ENCODE results near the gene ZNF837.

Gene ZNF837

DNA sequence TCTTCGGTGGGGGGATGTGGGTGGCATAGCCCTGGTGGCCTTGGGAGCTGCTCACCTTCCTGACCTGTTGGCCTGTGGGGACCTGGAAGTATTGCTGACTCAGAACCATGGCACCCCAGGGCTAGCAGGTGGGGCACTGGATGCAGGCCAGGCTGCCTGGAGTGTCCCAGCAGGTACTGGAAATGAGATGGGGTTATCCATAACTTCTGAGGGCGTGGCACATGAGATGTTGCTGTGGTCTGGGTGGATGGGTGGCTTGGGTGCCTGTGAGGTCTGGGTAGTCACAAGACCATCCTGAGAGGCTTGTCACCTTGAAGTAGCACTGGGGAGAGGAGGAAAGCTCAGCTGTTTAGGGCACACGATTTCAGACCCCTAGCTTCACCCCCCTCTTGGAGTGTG is 14.0 kb upstream of the ZNF837 start:
- peaks cover 55% of the 10 kb centered on the region for H3K36me3 ChIP-seq (ENCODE audit: insufficient read depth, low read depth, low read length)
- H3K4me3 ChIP-seq (ENCODE audit: low read length), result no peak overlapping the region
- no peaks in the 10 kb centered on the region for H3K9me3 ChIP-seq (ENCODE audit: insufficient read depth, low read depth, low read length)
- peaks cover 2% of the 10 kb centered on the region; the same call in 1 of the 2 replicates for H3K4me1 ChIP-seq (ENCODE audit: insufficient read depth, low read length)
- no peak overlapping the region for H3K9ac ChIP-seq (ENCODE audit: low read depth, low read length)
- peaks cover 31% of the 10 kb centered on the region for H3K27me3 ChIP-seq (ENCODE audit: insufficient read depth, low read length)
- no peak overlapping the region for H3K27ac ChIP-seq (ENCODE audit: low read length)

DNA sequence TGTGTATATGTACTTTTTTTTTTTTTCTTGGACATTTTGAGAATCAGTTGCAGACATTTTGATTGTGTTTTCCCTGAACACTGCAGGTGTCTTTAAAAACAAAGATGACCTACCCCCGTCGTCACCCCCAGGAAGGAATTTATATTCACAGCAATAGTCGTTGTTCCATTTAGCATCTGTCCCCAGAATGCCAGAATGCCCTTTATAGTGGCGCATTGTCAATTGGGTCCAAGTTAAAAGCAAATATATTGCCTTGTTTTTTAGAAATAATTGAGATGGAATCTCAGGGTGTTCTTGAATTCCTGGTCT is 12.8 kb upstream of the ZNF837 start:
- Histone ChIP-seq H3K9me3 (ENCODE audit: insufficient read depth, low read depth, low read length) (no peaks in the 10 kb centered on the region), H3K27ac (ENCODE audit: low read length) (no peak overlapping the region), H3K27me3 (ENCODE audit: insufficient read depth, low read length) (peaks cover 27% of the 10 kb centered on the region), H3K36me3 (ENCODE audit: insufficient read depth, low read depth, low read length) (peaks cover 64% of the 10 kb centered on the region), H3K4me1 (ENCODE audit: insufficient read depth, low read length) (peaks cover 2% of the 10 kb centered on the region; the same call in 1 of the 2 replicates), H3K4me3 (ENCODE audit: low read length) (no peak overlapping the region), H3K9ac (ENCODE audit: low read depth, low read length) (no peak overlapping the region)

DNA sequence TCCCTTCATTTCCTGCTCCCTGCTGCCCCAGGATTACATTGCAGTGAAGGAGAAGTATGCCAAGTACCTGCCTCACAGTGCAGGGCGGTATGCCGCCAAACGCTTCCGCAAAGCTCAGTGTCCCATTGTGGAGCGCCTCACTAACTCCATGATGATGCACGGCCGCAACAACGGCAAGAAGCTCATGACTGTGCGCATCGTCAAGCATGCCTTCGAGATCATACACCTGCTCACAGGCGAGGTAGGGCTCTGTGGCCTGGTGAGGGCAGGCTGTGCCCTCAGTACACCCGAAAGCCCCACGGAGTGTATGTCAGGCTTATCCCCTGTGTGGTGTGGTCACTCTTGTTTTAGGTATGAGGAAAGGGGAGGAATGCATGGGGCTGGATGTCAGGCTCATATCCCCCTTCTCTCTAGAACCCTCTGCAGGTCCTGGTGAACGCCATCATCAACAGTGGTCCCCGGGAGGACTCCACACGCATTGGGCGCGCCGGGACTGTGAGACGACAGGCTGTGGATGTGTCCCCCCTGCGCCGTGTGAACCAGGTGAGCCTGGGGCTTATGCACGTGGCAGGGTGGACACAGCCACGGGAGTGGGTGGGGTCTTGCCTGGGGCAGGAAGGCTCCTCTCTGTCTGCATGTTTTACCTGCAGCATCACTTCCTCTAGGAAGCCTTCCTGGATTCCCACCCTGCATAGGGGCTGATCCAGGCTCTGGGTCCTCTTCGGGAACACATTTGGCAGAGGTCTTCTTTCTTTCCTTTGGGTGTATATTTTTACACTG is 12.3 kb upstream of the ZNF837 start:
- no peaks in the 10 kb centered on the region for H3K9me3 ChIP-seq (ENCODE audit: insufficient read depth, low read depth, low read length)
- peaks cover 69% of the 10 kb centered on the region for H3K36me3 ChIP-seq (ENCODE audit: insufficient read depth, low read depth, low read length)
- no peak overlapping the region for H3K27ac ChIP-seq (ENCODE audit: low read length)
- peaks cover 2% of the 10 kb centered on the region; the same call in 1 of the 2 replicates for H3K4me1 ChIP-seq (ENCODE audit: insufficient read depth, low read length)
- peaks cover 24% of the 10 kb centered on the region for H3K27me3 ChIP-seq (ENCODE audit: insufficient read depth, low read length)
- no peak overlapping the region for H3K9ac ChIP-seq (ENCODE audit: low read depth, low read length)
- no peak overlapping the region for H3K4me3 ChIP-seq (ENCODE audit: low read length)

DNA sequence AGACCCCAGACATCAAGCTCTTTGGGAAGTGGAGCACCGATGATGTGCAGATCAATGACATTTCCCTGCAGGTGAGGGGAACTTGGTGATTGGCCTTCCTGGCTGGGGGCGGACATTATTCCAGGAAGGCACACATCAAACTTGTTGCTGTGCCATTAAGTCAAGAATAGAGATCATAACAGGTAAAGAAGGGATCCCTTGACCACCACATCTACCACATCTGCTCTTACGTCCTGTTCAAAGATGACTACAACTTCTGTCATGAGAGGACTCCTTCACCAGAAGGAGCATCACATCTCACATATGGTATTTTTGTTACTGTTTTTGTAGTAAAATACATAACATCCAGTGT is 7.3 kb upstream of the ZNF837 start:
- Histone ChIP-seq H3K27me3 (ENCODE audit: insufficient read depth, low read length) (no peaks in the 10 kb centered on the region), H3K9me3 (ENCODE audit: insufficient read depth, low read depth, low read length) (no peaks in the 10 kb centered on the region), H3K27ac (ENCODE audit: low read length) (no peak overlapping the region), H3K4me3 (ENCODE audit: low read length) (peak overlapping the region; percentile 100), H3K9ac (ENCODE audit: low read depth, low read length) (peak overlapping the region; percentile 95; the same call in 1 of the 2 replicates), H3K36me3 (ENCODE audit: insufficient read depth, low read depth, low read length) (peaks cover 55% of the 10 kb centered on the region), H3K4me1 (ENCODE audit: insufficient read depth, low read length) (peaks cover 6% of the 10 kb centered on the region; the same call in 1 of the 2 replicates)

DNA sequence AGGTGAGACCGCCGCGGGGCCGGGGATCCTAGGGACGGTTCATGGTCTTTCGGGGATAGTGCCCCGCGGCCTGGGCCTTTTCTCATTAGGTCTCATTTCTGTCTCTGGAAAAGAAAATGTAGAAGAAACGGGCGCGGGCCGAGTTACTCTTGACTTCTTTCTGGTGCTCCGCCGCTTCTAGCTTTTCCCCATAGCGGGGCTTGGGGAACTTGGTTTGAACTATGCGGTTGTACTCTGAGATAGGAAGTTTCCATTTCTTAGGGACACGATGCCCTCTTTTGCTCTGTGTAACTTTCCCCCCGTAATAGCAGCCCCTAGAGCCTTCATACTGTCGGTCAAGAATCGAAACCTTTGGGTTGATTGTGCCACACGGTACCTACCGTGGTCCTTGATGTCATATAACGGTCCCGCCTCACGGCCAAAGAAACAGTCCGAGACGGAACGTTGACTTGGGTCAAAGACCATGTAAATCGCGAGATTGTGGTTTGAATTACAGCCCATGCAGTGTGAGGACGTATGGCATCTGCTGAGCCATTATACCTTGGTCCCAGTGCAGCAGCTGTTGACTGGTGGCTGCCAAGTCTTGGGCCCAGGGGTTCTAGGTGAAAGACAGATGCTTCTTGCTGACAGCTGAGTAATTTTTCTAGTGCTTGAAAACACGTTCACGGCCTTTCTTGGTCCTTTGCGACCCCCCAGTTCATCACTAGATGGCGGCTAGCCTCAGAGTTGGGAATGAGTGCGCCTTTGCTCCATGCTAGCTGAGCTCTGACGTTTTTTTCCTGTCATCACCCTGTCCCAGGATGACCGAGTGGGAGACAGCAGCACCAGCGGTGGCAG is 6.7 kb upstream of the ZNF837 start:
- peaks cover 6% of the 10 kb centered on the region; the same call in 1 of the 2 replicates for H3K4me1 ChIP-seq (ENCODE audit: insufficient read depth, low read length)
- H3K36me3 ChIP-seq (ENCODE audit: insufficient read depth, low read depth, low read length), result peaks cover 49% of the 10 kb centered on the region
- no peaks in the 10 kb centered on the region for H3K9me3 ChIP-seq (ENCODE audit: insufficient read depth, low read depth, low read length)
- peak overlapping the region; percentile 95 for H3K9ac ChIP-seq (ENCODE audit: low read depth, low read length)
- H3K4me3 ChIP-seq (ENCODE audit: low read length), result peak overlapping the region; percentile 100
- peak overlapping the region; percentile 69 for H3K27ac ChIP-seq (ENCODE audit: low read length)
- H3K27me3 ChIP-seq (ENCODE audit: insufficient read depth, low read length), result no peaks in the 10 kb centered on the region

DNA sequence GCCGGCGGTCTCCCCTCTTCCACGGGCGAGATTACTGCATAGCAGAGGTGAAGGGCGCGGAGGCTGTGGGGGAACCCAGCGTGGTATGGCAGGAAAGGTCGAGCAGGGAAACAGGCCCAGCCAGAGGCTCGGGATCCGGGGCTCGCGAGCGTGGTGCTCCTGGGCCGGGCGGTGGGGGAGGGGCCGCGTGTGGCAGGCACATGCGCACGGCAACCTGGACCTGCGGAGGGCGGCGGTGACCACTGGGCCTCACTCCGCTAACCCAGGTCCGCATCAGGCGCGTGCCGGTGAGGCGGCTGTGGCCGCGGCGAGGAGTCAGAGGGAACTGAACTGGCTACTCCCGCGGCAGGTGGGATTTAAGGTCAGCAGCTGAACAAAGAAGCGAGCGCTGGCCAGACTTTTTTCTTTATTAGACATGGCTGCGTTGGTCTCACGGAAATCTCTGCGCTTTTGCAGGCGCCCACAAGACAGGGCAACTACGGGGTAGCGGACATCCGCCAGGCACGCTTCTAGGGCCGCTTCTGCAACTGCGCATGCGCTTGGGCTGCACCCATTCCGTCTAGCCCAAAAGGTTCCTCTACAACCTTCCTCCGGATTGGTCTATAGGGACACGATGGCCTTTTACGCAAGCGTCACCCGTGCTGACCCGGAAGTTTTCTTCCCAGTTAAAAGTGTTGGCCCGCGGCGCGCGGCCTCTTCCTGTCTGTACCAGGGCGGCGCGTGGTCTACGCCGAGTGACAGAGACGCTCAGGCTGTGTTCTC is 5.9 kb upstream of the ZNF837 start, which contains the start of gene RPS5:
Gene RPS5, plus strand, starts transcription at position 694 of the 762 bp plus-strand sequence. CDS start 869 bp downstream, outside the sequence.
- no peaks in the 10 kb centered on the region for H3K9me3 ChIP-seq (ENCODE audit: insufficient read depth, low read depth, low read length)
- H3K27ac ChIP-seq (ENCODE audit: low read length), result peak within 1 kb of the TSS; percentile 84
- H3K27me3 ChIP-seq (ENCODE audit: insufficient read depth, low read length), result no peaks in the 10 kb centered on the region
- peak within 1 kb of the TSS; percentile 100 for H3K4me3 ChIP-seq (ENCODE audit: low read length)
- peaks cover 41% of the 10 kb centered on the region for H3K36me3 ChIP-seq (ENCODE audit: insufficient read depth, low read depth, low read length)
- H3K9ac ChIP-seq (ENCODE audit: low read depth, low read length), result peak within 1 kb of the TSS; percentile 95
- peaks cover 6% of the 10 kb centered on the region; the same call in 1 of the 2 replicates for H3K4me1 ChIP-seq (ENCODE audit: insufficient read depth, low read length)

DNA sequence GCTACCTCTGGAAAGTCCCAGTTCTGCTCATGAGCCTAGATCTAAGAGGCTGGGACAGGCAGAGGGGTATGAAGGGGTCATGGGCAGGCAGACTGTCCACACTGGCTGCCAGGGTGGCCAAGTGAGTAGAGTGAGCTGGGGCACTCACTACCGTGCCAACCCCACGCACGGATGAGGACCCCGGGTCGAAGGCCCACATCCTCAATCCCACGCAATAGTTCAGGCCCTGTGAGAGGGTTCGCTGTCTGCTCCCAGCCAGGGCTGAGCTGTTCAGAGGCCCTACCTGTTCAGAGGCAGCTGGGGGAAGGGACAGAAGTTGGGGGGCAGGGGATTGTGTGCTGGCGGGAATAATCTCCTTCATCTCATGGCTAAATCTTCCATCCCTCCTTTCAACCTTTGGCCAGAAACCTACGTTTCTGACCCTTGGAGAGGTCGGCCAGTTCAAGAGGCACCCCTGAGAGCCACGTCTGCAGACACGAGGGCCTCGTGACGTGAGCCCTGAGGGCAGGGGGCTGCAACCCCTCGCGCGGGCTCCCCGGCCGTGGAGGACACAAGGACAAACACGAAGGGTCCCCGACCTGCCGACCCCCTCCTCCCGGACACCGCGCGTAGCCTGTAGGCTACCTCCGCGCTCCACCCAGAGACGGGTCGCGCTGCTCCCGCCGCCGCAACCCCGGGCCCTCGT is 5.2 kb upstream of the ZNF837 start:
- Histone ChIP-seq H3K9me3 (ENCODE audit: insufficient read depth, low read depth, low read length) (no peaks in the 10 kb centered on the region), H3K27me3 (ENCODE audit: insufficient read depth, low read length) (no peaks in the 10 kb centered on the region), H3K36me3 (ENCODE audit: insufficient read depth, low read depth, low read length) (peaks cover 34% of the 10 kb centered on the region), H3K9ac (ENCODE audit: low read depth, low read length) (peak overlapping the region; percentile 95), H3K4me3 (ENCODE audit: low read length) (peak overlapping the region; percentile 100), H3K27ac (ENCODE audit: low read length) (peak overlapping the region; percentile 84), H3K4me1 (ENCODE audit: insufficient read depth, low read length) (peaks cover 6% of the 10 kb centered on the region; the same call in 1 of the 2 replicates)

DNA sequence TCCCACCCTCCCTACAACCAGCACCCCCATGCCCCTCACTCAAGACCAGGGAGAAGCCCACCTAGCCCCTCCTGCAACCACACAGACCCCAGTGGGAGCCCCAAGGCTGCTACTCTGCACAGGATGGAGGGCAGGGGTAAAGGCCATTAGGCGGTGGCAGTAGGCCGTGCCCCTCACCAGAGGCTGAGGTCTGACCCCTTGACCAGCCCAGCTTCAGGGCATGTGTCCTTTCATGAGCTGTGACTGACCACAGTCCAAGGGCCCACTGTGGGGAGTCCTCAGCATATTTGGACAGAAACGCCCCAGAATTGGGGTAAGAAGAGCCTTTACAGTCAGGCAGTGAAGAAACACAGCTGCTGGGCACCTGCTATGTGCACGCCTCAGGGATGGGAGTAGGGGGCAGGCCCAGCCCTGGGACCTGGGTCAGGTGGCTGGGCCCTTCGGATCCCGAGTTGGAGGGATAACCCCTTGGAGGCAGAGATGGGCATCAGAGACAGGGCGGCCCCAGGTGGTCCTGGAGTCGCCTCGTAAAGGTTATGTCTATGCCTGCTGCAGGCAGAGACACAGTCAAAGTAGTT is 4.6 kb upstream of the ZNF837 start:
- H3K4me3 ChIP-seq (ENCODE audit: low read length), result peak overlapping the region; percentile 100
- H3K27ac ChIP-seq (ENCODE audit: low read length), result no peak overlapping the region
- peaks cover 28% of the 10 kb centered on the region for H3K36me3 ChIP-seq (ENCODE audit: insufficient read depth, low read depth, low read length)
- H3K27me3 ChIP-seq (ENCODE audit: insufficient read depth, low read length), result no peaks in the 10 kb centered on the region
- no peaks in the 10 kb centered on the region for H3K9me3 ChIP-seq (ENCODE audit: insufficient read depth, low read depth, low read length)
- H3K4me1 ChIP-seq (ENCODE audit: insufficient read depth, low read length), result peaks cover 6% of the 10 kb centered on the region; the same call in 1 of the 2 replicates
- H3K9ac ChIP-seq (ENCODE audit: low read depth, low read length), result peak overlapping the region; percentile 95; the same call in 1 of the 2 replicates

DNA sequence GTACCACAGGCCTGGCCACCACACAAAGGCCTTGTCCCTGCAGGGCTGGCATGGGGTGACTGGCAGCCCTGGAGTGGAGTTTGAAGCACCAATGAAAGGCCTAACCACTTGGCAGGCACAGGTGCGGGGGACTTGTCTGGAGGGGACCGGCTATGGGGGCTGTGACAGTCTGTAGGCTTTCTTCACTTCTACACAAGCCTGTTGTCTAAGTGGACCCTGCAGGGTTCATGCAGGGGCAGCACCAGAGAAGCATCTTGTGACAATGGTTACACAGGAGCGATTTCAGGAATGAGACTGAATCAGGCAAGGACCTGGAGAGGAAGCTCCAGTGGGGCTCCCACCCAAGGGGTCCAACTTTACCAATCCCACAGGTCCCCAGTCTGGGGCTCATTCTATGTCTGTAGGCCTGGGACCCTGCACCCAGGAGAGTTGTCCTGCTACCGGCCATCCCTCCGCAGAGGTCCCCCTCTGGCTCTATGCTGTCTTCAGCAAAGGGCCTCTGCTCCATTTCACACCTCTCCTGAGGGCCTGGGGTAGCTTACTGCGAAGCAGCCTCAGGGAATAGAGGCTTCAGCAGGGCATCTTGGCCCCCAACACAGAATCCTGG is 2.3 kb upstream of the ZNF837 start:
- Histone ChIP-seq H3K36me3 (ENCODE audit: insufficient read depth, low read depth, low read length) (peaks cover 7% of the 10 kb centered on the region), H3K9me3 (ENCODE audit: insufficient read depth, low read depth, low read length) (no peaks in the 10 kb centered on the region), H3K27ac (ENCODE audit: low read length) (no peak overlapping the region), H3K4me1 (ENCODE audit: insufficient read depth, low read length) (peaks cover 6% of the 10 kb centered on the region; the same call in 1 of the 2 replicates), H3K4me3 (ENCODE audit: low read length) (no peak overlapping the region), H3K9ac (ENCODE audit: low read depth, low read length) (no peak overlapping the region), H3K27me3 (ENCODE audit: insufficient read depth, low read length) (no peaks in the 10 kb centered on the region)

DNA sequence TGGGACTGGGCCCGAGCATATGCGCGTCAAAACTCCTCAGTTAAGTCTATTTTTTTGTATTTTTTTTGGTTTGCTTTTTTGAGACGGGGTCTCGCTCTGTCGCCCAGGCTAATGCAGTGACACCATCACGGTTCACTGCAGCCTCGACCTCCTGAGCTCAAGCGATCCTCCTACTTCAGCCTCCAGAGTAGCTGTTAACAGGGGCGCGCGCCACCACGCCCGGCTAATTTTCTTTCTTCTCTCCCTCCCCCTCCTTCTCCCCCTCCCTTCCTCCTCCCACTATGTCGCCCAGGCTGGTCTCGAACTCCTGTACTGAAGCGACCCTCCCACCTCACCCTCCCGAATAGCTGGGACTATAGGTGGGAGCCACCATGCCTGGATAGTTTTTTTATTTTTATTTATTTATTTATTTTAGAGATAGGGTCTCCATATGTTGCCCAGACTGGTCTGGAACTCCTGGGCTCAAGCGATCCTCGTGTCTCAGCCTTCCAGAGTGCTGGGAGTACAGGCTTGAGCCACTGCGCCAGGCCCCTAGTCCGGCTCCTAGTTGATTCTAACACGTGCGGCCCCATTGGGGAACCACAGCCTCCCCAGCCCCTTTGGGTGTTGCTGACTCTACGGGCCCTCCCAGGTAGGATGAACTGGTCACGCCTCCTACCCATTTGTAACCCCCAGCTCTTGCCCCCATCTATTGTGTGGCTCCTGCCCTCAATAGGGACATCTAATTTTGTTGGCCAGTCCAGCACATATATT is 806 bp upstream of the ZNF837 start:
- Histone ChIP-seq H3K9me3 (ENCODE audit: insufficient read depth, low read depth, low read length) (no peaks in the 10 kb centered on the region), H3K4me3 (ENCODE audit: low read length) (peak overlapping the region; percentile 84), H3K9ac (ENCODE audit: low read depth, low read length) (peak overlapping the region; percentile 48; the same call in 1 of the 2 replicates), H3K27me3 (ENCODE audit: insufficient read depth, low read length) (no peaks in the 10 kb centered on the region), H3K4me1 (ENCODE audit: insufficient read depth, low read length) (peaks cover 6% of the 10 kb centered on the region; the same call in 1 of the 2 replicates), H3K36me3 (ENCODE audit: insufficient read depth, low read depth, low read length) (no peaks in the 10 kb centered on the region), H3K27ac (ENCODE audit: low read length) (no peak overlapping the region)

All from iPS-20b (cell line).